Measurements from ENCODE around the gene NALF2.

NALF2 gene

DNA sequence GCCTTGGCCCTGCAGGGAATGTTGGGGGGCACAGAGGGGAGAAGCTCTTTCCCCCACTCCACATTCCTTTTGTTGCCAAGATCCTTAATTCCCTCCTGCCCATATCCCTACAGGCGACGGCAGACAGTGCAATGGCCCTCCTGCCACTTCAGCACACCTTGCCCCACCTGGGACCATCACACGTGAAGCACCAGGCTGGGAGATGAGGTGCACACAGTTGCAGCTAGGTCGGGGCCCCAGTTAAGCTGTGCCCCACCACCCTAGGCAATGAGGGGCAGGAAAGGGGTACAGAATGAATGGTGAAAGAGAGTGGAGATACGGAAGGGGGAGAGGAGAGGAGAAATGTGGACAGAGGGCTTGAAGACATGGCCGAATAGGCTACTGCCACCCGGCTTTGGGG, 26.2 kb downstream of the NALF2 start:
- no peak for DNase-seq

DNA sequence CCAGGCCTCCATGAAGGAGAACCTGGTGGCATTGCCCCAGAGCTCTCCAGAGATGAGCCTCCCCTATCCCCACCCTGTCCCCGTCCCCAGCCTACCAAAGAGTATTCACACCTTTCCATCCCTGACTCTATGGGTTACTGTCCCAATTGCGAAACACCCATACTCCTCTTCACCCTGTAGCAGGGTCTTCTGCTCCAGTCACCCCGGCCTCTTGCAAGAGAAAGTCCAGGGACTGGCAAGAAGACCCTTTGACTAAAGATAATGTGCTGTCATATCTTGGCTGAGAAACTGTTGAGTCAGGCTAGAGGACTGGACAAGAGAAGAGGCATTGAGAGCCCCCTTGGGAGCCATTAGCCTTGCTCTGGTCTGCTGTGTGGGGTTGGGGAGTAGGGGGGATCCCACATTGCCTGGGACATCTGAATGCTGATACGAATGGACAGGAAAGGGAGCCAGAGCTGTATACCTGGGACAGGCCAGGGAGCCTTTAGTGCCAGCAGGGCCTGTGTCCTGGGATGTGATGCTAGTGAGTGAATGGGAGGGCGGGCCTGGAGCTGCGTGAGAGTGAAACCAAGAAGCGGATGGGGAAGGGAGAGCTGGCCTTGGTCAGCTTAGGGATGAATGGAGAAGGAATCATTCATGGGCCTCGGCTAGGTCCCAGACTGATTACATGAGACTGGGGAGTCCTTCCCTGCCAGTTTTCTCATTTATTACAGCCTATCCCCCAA, 27.1 kb downstream of the NALF2 start:
- DNase-seq: no peak

DNA sequence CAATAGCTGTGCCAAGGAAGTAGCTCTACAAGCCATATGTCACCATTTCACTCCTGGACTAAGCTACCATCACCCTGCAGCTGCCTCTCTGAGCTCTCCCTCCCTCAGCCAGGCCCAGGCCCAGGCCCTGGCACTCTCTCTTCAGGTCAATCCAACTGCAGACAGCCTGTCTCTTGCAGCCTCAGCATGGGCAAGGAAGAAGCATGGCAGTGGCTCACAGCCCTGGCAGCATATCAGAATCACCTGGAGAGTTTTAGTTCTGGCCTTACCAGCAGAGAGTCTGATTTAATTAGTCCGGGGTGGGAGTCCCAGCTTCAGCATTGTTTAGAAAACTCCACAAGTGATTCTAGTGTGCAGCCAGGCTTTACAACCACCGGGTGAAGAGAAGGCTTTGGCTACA, 31.5 kb downstream of the NALF2 start:
- no peak for DNase-seq

DNA sequence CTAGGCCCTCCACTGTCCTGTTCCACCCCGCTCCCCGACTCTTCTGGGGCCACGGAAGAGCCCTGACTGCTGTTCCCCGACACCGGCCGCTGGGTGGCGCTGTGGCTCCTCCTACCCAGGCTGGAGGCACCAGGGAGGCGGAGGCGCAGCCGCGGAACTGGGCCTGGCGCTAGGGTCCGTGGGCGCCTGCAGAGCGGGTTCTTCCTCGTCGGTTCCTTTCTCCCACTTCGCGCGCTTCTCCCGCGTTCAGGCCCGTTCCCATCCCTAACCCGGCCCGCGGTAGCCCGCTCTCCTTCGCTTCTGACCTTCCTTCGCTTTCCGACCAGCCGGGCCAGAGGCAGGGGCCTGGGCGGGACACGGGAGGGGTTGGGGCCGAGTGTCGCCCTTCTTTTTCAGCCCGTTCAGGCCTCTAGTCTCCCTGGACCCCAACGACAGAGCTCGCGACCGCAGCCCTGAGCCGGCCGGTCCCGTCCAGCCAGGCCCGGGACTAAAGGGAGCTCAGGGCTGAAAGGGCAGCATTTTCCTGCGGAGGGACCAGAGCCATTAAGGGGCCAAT, 34.3 kb downstream of the NALF2 start:
- no peak for DNase-seq

DNA sequence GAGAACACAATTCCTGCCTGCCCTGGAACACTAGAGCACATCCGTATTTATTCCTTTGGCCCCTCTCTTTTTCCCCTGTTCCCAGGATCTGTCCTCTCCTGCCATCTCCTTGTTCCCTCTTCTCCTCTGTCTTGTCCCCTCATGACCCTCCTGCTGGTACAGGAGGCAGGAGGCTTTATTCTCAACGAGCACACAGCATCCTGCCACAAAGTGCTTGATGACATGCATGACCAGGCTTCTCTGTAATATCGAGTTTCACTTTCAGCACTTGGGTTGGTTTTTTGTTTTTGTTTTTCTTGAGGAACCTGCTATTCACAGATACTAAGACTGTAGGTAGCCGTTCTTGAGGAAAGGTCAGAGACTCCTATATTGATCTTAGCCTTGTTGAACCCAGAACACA, 35.3 kb downstream of the NALF2 start:
- no peak for DNase-seq

DNA sequence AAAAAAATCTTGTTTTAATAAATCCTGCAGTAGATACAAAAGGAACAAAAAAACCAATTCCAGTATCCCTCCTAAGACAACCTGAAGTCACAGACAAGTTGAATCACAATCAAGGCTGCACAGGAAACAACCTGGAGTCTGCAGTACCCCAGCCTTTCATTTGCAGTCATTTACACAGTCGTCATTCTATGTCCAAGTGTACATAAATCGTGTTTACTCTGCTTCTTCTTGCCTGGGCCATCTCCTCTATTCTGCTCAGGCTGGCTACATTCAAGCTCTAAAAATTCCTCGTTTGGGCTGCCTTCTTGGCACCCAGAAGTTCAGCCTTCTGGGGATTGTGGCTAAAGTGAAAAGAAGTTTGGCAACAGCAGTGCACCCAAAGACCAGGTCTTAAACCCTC, 37.8 kb downstream of the NALF2 start:
- DNase-seq: no peak

DNA sequence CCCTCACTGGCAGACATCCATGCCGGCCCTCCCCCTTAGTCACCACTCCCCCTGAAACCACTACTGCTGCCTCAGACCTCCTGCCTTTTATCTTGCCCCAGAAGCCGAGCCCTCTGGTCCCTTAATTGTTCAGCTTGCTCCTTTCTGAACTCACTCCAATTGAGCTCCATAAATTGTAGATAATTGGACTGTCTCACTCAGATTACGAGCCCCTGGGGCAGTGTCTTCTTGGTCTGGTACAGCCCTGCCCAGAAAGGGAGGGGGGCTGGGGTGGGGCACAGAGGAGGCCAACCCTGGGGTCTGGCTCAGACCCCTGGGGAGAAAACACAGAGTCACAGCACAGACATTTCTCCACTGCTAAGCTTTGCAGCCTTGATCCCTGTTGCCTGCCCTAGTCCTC, 39.4 kb downstream of the NALF2 start:
- no peak for DNase-seq

DNA sequence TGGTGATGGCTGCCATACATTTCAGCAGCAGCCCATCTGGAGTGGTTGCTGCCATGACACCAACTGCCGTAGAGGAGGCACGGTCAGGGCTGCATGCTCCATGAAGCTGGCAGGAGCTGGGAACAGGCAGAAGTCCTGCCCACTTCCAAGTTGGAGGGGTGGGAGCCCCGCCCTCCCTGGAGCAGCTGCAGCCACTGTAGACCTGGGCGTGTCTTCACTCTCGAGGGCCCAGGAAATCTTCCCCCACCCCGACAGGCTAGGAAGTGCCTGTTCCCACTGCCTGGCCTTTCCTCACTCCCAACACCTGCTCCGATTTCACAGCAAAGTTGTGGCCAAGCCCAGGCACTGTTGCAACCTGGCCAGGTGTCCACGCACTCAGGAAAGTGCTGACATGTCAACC, 42.3 kb downstream of the NALF2 start:
- DNase-seq: no peak

DNA sequence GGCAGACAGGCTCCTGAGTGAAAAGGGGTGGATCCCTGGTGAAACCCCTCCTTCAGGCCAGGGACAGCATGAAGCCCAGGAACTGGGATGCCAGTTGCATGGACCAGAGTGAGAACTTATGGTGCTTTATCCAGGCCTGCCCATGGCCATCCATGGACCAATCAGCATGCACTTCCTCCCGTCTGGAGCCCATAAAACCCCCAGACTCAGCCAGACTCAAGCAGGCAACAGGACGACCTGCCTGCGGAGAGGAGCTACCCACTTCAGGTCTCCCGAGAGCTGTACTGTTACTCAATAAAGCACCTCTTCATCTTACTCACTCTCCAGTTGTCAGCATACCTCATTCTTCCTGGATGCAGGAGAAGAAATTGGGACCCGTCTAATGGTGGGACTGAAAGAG, 42.9 kb downstream of the NALF2 start:
- no peak for DNase-seq

DNA sequence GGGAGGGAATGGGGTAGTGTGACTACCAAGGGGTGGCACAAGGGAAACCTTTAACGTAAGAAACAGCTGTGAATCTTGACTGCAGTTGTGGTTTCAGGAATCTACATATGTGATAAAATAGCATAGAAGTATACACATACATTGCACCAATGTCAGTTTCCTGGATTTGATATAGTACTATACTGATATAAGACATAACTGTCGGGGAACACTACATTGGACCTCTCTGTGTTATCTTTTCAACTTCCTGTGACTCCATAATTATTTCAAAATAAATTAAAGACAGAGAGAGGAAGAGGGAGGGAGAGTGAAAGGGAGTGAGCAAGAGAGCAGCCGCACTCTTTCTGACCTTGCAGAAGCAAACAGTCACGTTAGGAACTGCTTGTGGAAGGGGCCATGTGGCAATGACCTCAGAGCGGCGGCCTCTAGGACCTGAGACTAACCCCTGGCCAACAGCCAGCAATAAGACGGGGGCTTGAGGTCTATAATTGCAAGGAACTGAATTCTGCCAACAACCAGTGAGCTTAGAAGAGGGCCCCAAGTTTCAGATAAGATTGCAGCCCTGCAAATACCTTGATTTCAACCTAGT, 47.4 kb downstream of the NALF2 start:
- no peak for DNase-seq

DNA sequence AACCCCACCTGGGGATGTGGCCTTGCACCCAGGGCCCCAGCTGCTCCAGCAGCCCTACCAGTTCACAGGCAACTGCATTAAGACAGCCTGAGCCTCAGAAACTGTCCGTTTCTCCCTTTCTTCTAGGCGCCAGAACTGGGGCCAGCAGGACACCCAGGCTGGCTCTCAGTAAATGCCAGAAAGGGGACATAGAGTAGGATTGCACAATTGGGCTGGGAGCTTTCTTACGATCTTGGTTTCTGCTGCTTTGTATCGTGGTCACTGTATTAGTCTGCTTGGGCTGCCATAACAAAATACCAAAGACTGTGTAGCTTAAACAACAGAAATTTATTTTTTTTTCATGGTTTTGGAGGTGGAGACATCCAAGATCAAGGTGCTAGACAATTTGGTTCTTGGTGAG, 48.4 kb downstream of the NALF2 start:
- no peak for DNase-seq
